ENCODE measurements around the gene RAB11A. TPM values are rescaled to one million over a fixed set of nuclear protein-coding genes. Genes with fewer than 3 reads are reported as not detected.

Gene RAB11A
- polyA plus RNA-seq (2011; rRNA removed): 165 and 243 TPM in 2 replicates
- polyA minus RNA-seq (2011; rRNA and poly(A)+ RNA removed): 37.0 and 56.2 TPM in 2 replicates

DNA sequence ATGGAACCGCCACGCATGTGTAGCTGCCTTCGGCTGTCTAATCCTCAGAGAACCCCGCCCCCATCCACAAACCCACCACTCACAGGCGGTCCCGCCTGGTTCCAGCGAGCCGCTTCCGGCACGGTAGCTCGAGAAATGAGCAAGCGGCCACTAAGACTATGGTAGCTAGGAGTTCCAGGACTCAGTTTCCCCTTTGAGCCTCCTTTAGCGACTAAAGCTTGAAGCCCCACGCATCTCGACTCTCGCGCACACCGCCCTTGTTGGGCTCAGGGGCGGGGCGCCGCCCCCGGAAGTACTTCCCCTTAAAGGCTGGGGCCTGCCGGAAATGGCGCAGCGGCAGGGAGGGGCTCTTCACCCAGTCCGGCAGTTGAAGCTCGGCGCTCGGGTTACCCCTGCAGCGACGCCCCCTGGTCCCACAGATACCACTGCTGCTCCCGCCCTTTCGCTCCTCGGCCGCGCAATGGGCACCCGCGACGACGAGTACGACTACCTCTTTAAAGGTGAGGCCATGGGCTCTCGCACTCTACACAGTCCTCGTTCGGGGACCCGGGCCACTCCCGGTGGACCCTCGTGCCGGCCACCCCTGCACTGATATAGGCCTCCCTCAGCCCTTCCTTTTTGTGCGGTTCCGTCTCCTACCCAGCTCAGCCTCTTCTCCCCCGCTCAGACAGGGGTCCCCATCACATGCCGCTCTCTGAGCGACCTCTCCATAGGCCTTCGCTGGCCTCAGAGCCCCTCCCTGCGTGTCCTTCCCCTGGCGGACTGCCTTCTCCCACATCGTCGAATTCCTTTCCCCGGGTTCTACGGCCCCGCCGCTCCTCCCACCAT, at the start of gene RAB11A:
RAB11A (plus strand) TSS at position 366 of the 828 bp plus-strand sequence; CDS start at position 461, 95 bp downstream.
- ChIA-PET CTCF (interaction anchor here (0.6 to 6.8 kb wide), 7 partner anchors 12 to 232 kb away, joined by 3 to 46 read pairs (median 4); no protein-coding TSS in a partner anchor), POLR2A (interaction anchor here (0.7 to 1.3 kb wide), 2 partner anchors 40 to 258 kb away, joined by 3 to 4 read pairs; partner anchors contain the start of gene INTS14)
- H3K27me3 ChIP-seq (ENCODE audit: control insufficient read depth, insufficient read depth, low read length): no peaks in the 10 kb centered on the region
- TF ChIP-seq, protein P1, sequence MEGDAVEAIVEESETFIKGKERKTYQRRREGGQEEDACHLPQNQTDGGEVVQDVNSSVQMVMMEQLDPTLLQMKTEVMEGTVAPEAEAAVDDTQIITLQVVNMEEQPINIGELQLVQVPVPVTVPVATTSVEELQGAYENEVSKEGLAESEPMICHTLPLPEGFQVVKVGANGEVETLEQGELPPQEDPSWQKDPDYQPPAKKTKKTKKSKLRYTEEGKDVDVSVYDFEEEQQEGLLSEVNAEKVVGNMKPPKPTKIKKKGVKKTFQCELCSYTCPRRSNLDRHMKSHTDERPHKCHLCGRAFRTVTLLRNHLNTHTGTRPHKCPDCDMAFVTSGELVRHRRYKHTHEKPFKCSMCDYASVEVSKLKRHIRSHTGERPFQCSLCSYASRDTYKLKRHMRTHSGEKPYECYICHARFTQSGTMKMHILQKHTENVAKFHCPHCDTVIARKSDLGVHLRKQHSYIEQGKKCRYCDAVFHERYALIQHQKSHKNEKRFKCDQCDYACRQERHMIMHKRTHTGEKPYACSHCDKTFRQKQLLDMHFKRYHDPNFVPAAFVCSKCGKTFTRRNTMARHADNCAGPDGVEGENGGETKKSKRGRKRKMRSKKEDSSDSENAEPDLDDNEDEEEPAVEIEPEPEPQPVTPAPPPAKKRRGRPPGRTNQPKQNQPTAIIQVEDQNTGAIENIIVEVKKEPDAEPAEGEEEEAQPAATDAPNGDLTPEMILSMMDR (IDR thresholded peaks at IDR 0.05; ENCODE audit: insufficient read depth, low read depth, low read length): peak; percentile 48
- peak within 1 kb of the TSS; percentile 99 for H3K4me3 ChIP-seq (ENCODE audit: low read depth, low read length)
- H3K36me3 ChIP-seq (ENCODE audit: control insufficient read depth, insufficient read depth, low read length): no peaks in the 10 kb centered on the region
- DNase-seq (ENCODE audit: low read depth): peak; percentile 72

DNA sequence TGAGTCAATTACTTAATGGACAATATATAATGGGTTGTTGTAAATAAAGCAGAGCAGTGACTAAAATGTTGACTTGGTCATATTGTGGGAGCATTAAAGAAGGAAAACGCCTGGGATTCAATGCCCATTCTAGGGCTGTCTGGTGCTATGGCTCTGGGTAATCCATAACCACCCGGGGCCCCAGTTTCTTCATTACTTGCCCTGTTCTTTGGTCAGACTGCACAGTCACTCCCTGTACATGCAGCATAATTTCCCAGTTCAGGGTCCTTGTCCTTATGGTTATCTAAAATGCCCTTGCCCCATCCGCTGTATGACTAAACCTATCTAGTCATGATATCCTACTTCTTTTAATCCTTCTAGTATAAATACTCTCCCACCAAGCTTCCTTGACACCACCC, 49.7 kb upstream of the RAB11A start:
- POLR2A ChIA-PET: no interaction called here
- CTCF ChIA-PET: interaction anchor here (1.1 kb wide), 1 partner anchor 29 kb away, joined by 3 read pairs; no protein-coding TSS in a partner anchor
- DNase-seq (ENCODE audit: low read depth): no peak
- Histone ChIP-seq H3K36me3 (ENCODE audit: control insufficient read depth, insufficient read depth, low read length) (no peaks in the 10 kb centered on the region), H3K27me3 (ENCODE audit: control insufficient read depth, insufficient read depth, low read length) (no peaks in the 10 kb centered on the region), H3K4me3 (ENCODE audit: low read depth, low read length) (no peak overlapping the region)
- TF ChIP-seq, protein P1 (IDR thresholded peaks at IDR 0.05; ENCODE audit: insufficient read depth, low read depth, low read length): no peak

DNA sequence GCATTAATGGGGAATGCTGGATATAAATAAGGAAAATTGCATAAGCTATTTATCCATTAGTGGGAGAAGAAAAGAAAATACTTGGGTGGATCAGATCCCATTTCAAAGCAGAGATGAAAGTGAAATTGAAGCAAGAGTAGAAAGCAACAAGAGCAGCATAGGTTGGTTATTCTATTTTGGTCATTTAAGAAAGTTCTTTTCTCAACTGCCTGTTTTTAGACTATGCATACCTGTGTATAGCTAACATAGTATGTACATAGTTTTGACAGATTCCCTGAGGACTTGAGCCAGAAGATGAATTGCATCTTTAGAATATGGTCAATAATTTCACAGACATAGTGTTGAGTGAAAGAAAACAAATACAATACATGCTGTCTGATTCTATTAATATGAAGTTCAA, 48.2 kb upstream of the RAB11A start:
- Histone ChIP-seq H3K36me3 (ENCODE audit: control insufficient read depth, insufficient read depth, low read length) (no peaks in the 10 kb centered on the region), H3K27me3 (ENCODE audit: control insufficient read depth, insufficient read depth, low read length) (no peaks in the 10 kb centered on the region), H3K4me3 (ENCODE audit: low read depth, low read length) (no peak overlapping the region)
- DNase-seq (ENCODE audit: low read depth): no peak
- ChIA-PET CTCF (interaction anchor here (1.0 kb wide), 1 partner anchor 22 kb away, joined by 3 read pairs; no protein-coding TSS in a partner anchor), POLR2A (no interaction called here)
- TF ChIP-seq, protein P1 (IDR thresholded peaks at IDR 0.05; ENCODE audit: insufficient read depth, low read depth, low read length): no peak

DNA sequence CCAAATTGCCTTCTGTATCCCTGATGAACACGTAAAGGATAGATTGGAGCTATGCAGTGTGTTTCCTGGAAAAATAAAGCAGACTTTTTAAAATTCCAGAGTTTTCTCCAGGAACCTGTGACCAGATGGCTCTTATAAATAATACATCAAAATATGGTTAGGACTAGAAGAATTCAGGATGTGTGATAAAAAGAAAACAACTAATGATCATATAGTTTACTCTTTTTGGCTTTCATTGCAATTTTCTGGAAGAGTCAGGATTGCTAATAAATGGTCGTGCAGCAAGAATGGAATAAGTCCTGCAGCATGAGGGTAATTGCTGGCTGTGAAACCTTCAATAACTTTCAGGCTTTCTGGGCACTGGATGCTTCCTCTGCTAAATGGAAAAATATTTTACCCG, 47.0 kb upstream of the RAB11A start:
- Histone ChIP-seq H3K4me3 (ENCODE audit: low read depth, low read length) (no peak overlapping the region), H3K27me3 (ENCODE audit: control insufficient read depth, insufficient read depth, low read length) (no peaks in the 10 kb centered on the region), H3K36me3 (ENCODE audit: control insufficient read depth, insufficient read depth, low read length) (no peaks in the 10 kb centered on the region)
- TF ChIP-seq, protein P1 (IDR thresholded peaks at IDR 0.05; ENCODE audit: insufficient read depth, low read depth, low read length): no peak
- ChIA-PET POLR2A (no interaction called here), CTCF (interaction anchor here (2.3 to 2.5 kb wide), 2 partner anchors 9 to 10 kb away, joined by 9 to 13 read pairs; no protein-coding TSS in a partner anchor)
- DNase-seq (ENCODE audit: low read depth): no peak
